HG02798 (cell line): ENCODE data around the gene PUS3.
A peak's percentile ranks its signal among the peaks of the same experiment; 100 is the strongest.

Experiments
- ATAC-seq: cut with Tn5 transposase; IDR thresholded peaks from one replicate; pipeline ENCODE4 v1.9.1; 2021; ENCODE audit warnings: mild to moderate bottlenecking; ENCODE audit not compliant: unreplicated experiment, poor library complexity

PUS3 gene

GRCh38 chr11:125941619-125942611 is 38.9 kb upstream of the PUS3 start:
- ATAC-seq = peak; percentile 54

- no peak for ATAC-seq
These were observed 38.2 kb upstream of the PUS3 start for GRCh38 chr11:125941267-125941618.

DNA sequence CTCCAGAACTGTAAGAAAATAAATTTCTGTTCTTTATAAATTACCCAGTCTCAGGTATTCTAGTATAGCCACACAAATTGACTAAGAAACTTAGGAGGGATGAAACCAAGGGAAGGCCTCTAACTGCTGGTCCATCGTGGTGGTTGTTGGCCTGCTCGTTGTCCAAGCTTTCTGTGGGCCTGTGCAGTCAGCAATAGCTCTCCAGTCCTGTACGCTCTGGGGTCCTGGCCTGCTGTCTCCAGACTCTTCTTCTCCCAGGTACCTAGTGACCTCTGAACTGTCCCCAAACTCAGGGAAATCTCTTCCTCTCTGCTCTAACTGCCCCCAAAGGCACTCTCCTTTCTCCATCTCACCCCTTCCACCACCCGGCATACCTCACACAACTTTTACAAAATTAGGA is 37.1 kb upstream of the PUS3 start:
- no peak for ATAC-seq

- no peak for ATAC-seq
These were observed 36.1 kb upstream of the PUS3 start for GRCh38 chr11:125939081-125939521.

- no peak for ATAC-seq
These were observed 35.4 kb upstream of the PUS3 start for GRCh38 chr11:125938418-125938817.

DNA sequence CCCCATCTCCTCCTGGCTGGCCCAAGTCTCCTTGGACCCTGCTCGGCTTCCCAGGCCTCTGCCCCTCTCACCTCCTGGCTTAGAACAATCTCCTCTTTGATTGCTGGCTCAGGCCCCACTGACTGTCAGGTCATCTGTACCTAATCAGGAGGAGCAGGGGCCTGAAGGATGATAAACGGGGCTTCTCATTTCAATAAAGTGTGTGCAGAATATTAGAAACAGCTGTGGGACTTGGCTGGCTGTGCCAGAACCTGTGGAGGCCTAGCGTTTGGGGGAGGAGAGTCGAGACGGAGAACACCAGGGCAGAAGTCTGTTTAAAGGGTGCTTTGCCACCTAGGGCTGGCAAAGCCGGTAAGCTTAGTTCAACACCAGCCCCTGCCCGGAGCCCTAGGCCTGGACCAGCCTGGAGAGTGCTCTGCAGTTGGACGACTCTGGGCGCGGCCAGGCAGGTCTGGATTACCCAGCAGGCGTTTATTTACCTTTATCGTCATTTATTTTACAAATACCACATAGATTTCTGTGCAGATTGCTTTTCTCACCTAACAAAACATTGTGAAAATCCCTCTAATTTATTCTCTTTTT is 32.7 kb upstream of the PUS3 start:
- no peak for ATAC-seq

DNA sequence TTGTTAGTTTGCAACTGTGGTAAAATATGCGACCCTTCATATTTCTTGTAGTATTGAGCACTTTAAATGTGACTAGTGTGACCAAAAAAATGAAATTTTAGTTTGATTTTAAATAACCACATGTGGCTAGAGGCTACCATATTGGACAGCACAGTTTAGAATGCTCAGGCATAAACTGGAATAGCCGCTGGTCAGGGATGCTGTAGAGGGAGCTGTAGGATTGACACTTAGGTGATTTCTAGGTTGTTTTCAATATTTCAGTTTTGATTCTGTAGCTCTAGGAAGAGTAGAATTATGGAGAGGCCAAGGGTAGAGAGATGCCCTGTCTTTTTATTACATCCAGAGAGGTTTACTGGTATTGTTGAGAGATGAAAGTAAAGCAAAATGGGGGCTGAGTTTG is 32.0 kb upstream of the PUS3 start:
- no peak for ATAC-seq

DNA sequence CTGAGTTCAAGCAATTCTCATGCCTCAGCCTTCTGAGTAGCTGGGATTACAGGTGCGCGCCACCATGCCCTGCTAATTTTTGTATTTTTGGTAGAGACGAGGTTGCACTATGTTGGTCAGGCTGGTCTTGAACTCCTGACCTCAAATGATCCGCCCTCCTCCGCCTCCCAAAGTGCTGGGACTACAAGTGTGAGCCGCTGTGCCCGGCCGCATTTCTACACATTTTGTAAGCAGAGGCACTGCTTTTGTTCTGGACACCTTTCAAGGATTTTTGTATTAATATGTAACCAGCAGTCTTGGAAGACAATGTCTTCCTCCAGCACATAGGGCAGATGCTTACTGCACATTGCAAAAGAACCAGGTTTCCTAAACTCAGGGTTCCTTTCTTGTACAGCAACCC is 31.5 kb upstream of the PUS3 start:
- no peak for ATAC-seq

DNA sequence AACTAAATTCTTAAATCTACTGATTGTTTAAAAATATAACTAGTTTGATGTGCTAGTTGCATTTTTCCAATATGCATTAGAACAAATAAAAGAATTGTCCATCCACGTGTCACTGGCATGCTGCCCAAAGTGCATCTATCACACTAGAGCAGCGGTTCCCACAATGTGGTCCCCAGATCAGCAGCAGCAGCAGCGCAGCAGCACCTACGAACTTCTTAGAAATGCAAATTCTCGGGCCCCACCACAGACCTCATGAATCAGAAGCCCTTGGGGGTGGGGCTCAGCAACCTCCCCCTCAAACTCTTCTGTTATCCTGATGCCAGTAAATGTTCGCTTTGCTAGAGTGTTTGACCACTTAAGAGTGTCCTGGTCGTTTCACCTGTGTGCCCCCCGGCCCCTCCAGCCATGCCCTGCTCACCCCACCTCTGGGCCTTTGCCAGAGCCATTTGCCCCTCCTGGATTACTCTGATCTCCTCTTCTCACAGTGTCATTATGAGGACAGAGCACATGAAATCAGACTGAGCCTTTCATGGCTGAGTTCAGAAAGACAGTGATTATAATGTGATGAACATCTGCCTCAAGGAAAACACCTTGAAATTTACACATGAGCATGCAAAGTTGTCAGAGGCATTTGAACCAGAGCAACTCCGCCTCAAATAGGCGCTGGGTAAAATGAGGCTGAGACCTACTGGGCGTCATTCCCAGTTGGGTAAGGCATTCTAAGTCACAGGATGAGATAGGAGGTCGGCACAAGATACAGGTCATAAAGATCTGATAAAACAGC is 30.2 kb upstream of the PUS3 start:
- no peak for ATAC-seq

- no peak for ATAC-seq
These were observed 29.3 kb upstream of the PUS3 start for GRCh38 chr11:125932301-125932700.

- no peak for ATAC-seq
These were observed 28.7 kb upstream of the PUS3 start for GRCh38 chr11:125931668-125932067.

DNA sequence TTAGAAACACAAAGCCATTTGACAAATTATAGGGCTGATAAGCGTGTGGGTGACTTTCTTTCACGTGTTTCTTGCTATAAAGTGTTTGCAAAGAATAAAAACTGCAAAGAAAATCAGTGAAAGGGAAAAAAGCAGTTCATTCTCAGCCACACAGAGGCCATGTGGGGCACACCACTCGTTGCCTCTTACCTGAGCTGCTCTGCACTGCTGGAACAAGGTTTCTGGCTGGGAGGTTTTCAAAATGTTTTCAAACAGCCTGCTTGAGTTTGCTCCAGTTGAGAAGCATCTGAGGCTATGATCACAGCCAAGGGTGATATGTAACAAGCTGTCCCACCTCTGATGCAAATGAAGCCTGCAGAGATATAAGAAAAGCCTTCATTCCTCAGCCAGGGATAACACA is 28.1 kb upstream of the PUS3 start:
- ATAC-seq = no peak

DNA sequence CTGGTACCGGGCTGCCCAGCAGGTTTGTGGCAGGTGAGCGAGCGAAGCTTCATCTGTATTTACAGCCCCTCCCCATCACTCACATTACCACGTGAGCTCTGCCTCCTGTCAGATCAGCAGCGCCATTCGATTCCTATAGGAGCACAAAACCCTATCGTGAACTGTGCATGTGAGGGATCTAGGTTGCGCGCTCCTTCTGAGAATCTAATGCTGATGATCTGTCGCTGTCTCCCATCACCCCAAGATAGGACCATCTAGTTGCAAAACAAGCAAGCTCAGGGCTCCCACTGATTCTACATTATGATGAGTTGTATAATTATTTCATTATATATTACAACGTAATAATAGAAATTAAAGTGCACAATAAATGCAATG is 27.1 kb upstream of the PUS3 start:
- ATAC-seq = no peak

DNA sequence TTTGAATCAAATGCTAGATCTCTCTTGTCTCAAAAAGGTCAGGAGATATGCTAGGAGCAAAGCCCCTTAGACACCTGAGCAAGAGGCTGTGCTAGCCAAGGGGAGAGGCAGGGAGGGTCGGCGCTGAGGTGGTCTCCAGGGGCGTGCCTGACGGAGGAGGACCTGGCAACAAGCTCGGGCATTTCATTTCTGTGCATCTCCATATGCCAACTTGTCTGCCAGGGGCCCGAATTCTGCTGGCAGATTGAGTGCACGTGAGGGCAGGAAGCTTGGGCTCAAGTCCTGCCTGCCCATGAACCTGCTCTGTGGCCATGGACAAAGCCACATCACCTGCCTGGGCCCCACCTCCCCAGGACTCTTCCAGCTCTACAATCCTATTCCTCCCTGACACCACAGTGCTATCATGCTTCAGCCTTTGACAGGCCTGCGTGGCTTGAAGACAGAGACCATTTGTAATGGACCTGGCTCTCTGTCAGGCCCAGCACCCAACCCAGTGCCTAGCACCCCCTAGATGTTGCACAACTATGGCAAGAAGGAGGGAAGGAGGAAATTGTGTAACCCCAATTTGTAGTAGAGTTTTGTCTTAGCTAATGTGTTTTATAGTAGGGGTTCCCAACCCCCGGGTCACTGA is 26.6 kb upstream of the PUS3 start:
- ATAC-seq = no peak

DNA sequence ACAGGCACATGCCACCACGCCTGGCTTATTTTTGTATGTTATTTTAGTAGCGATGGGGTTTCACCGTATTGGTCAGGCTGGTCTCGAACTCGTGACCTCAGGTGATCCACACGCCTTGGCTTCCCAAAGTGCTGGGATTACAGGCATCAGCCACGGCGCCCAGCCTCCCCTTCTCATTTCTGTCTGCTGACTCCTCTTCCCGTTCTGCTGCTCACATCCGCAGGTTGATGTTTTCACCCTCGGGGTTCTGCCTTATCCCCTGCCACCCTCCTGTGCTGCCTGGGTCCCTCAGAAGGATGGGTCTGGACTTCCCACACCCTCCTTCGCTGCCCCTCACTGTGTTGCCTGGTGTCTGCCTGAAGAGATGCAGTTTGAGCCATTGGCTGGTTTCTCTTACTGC is 23.7 kb upstream of the PUS3 start:
- no peak for ATAC-seq

- no peak for ATAC-seq
These were observed 22.8 kb upstream of the PUS3 start for GRCh38 chr11:125925804-125926203.

DNA sequence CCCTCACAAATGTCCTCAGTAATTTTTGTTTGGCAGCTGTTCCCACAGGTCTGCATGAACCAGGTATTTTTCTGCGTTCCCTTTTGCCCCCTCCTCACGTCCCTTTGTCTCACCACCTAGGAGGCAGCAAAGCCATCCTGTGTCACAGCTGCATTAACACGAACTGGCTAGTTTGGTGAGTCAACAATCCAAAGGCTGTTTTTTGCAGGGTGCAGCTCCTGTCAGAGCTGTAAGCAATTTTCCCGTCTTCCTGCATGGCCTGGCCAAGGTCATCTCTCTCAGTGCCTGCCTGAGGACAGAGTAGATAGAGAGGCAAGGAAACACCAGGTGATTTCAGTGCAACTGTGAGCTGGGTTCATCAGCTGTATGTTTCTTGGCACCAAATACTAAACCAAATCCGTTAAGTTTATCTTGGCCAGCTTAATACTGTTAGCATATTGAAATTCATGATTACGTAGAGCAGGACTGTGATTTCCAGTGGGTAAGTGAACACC is 22.3 kb upstream of the PUS3 start:
- ATAC-seq = no peak

DNA sequence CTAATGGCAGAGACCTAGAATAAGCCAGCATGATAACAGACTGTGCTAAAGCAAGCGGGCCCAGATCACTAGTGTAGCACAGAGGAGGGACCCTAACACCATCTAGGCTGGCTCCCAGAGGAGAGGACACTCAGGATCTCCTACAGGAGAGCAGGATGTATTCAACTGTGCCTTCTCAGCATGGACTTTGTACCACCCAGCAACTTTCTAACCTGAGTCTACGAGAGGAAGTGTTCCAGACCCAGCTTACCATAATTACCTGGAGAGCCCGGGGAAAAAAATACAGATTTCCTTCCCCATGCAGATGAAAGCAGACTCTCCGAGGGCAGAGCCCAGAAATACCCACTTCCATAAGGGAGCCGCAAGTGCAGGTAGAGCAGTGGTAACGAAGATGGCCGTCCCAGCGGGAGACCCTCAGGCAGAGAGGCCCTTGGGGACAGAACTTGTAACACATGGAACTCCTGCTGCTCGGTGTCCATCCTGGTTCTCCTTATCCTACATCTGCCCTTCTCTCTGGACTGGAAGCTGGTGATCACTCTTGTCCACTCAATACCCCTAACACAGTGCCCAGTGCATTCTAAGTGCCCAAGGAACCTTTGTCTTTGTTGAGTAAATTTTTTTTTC is 21.5 kb upstream of the PUS3 start:
- no peak for ATAC-seq

- ATAC-seq = no peak
These were observed 20.6 kb upstream of the PUS3 start for GRCh38 chr11:125923633-125924032.

- ATAC-seq = no peak
These were observed 20.1 kb upstream of the PUS3 start for GRCh38 chr11:125923012-125923579.
